Liver (tissue), 3 donors: Measurements from ENCODE around the gene TRIOBP.

Source experiments
- RXRA ChIP-seq, 2 donors: IDR thresholded peaks; 2 replicates each; pipeline ENCODE4 v1.6.1; 2017 to 2018; ENCODE audit warnings: antibody characterized with exemption in 2 of 2, mild to moderate bottlenecking in 1 of 2
- TF ChIP-seq, protein P1 (sequence below): fragments of 150-350 bp; IDR thresholded peaks from 2 replicates; pipeline ENCODE4 v1.5.1; 2017; ENCODE audit warnings: improper control_type of control experiment, low read depth, low read length; ENCODE audit not compliant: missing input control
- donor health status: healthy.
- donor health status: healthy.

DNA sequence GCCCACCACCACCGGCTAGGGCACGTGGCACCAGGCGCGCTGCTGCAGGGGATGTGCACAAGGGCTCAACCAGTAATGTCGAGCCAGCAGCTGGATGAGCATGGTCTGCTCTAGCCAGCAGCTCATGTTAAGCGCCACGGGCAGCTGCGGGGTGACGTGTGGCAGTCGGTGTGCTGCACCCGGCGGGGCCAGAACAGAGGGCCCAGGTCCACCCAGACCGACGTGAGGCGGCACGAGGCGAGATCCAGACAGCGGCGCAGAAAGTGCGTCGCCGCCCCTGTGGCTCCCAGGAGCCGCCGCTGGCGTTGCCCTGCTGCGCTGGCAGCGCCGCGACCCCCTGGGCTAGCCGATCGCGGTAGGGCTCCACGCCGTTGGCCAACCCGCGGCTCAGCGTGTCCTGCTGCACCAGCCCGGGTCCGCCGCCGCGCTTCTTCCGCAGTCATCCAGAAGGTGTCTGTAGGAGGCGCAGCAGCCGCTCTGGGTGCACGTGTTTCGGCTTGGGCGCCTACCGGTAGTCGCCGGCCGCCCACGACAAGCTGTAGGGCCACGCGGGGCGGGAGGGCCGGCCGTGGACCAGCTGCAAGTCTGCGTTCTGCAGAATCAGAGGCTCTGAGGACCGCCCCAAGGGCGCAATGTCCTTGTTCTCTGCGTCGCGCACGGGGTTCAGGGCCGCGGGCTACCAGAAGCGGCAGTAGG, 121.7 kb downstream of the TRIOBP start:
- TF ChIP-seq RXRA (IDR thresholded peaks at IDR 0.05): no peak
- TF ChIP-seq, protein P1, sequence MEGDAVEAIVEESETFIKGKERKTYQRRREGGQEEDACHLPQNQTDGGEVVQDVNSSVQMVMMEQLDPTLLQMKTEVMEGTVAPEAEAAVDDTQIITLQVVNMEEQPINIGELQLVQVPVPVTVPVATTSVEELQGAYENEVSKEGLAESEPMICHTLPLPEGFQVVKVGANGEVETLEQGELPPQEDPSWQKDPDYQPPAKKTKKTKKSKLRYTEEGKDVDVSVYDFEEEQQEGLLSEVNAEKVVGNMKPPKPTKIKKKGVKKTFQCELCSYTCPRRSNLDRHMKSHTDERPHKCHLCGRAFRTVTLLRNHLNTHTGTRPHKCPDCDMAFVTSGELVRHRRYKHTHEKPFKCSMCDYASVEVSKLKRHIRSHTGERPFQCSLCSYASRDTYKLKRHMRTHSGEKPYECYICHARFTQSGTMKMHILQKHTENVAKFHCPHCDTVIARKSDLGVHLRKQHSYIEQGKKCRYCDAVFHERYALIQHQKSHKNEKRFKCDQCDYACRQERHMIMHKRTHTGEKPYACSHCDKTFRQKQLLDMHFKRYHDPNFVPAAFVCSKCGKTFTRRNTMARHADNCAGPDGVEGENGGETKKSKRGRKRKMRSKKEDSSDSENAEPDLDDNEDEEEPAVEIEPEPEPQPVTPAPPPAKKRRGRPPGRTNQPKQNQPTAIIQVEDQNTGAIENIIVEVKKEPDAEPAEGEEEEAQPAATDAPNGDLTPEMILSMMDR: peak; percentile 9
